ENCODE results near the gene IL20RA. TPM values are rescaled to one million over a fixed set of nuclear protein-coding genes. Genes with fewer than 3 reads are reported as not detected.

IL20RA gene
- total and polyA plus RNA-seq, 2 of the 8 experiments (the other 6 are each of a cell fraction or from before 2014, with no cell fraction given) = 1.3 to 1.7 TPM

DNA sequence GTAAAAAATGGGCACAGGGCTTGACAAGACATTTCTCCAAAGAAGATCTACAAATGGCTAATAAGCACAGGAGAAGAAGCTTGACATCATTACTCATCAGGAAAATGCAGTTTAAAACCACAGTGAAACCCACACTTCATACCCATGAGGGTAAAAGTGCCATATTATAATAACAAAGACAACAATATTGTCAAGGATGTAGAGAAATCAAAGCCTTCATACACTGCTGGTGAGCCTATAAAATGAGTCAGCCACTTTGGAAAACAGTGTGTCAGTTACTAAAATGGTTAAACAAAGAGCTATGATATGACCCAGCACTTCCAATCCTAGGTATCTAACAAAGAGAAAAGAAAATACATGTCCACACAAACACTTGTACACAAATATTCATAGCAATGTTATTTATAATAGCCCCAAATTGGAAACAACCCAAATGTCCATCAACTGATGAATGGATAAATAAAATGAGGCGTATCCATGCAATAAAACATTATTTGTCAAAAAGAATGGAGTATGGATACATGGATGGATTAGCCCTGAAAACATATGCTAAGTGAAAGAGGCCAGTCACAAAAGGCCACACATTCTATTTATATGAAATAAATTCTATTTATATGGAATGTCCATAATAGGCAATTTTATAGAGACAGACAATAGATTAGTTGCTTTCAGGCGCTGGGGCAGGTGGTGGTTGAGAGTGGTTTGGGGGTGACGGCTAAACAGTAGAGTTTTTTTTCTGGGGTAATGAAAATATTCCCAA, 11.5 kb upstream of the IL20RA start (continued):
- no peak for TF ChIP-seq KDM5A (IDR thresholded peaks at IDR 0.05; ENCODE audit: low read length)
- TF ChIP-seq SIX5 (IDR thresholded peaks at IDR 0.05; ENCODE audit: low read depth, low read length) = no peak
- TF ChIP-seq EZH2 (IDR thresholded peaks at IDR 0.05; ENCODE audit: low read depth, low read length, severe bottlenecking) = no peak
